Measurements from ENCODE around the gene SCLT1.
"Not testable (repeated sequence)": the region's sequence is repeated elsewhere in the genome, so short reads cannot be mapped to it uniquely, and the experiment has no call there.

Gene SCLT1

GRCh38 chr4:129080129-129080528 is 13.2 kb downstream of the SCLT1 start:
- DNase-seq (ENCODE audit: extremely low spot score, insufficient read length, low read depth) = no peak
- no peak for FAIRE-seq

- DNase-seq (ENCODE audit: extremely low spot score, insufficient read length, low read depth) (no peak), FAIRE-seq (no peak)
These were observed 16.0 kb downstream of the SCLT1 start for GRCh38 chr4:129077326-129077725.

GRCh38 chr4:129069537-129069936 is 23.8 kb downstream of the SCLT1 start:
- peak; percentile 42 for FAIRE-seq
- not testable (repeated sequence) for DNase-seq (ENCODE audit: extremely low spot score, insufficient read length, low read depth)

GRCh38 chr4:129064717-129065116 is 28.6 kb downstream of the SCLT1 start:
- FAIRE-seq (no peak), DNase-seq (ENCODE audit: extremely low spot score, insufficient read length, low read depth) (no peak)

GRCh38 chr4:129063640-129064039 is 29.7 kb downstream of the SCLT1 start:
- FAIRE-seq = no peak
- no peak for DNase-seq (ENCODE audit: extremely low spot score, insufficient read length, low read depth)

- DNase-seq (ENCODE audit: extremely low spot score, insufficient read length, low read depth) (no peak), FAIRE-seq (no peak)
These were observed 30.8 kb downstream of the SCLT1 start for GRCh38 chr4:129062580-129062979.

- DNase-seq (ENCODE audit: extremely low spot score, insufficient read length, low read depth) (no peak), FAIRE-seq (no peak)
These were observed 34.3 kb downstream of the SCLT1 start for GRCh38 chr4:129059028-129059427.

- FAIRE-seq (no peak), DNase-seq (ENCODE audit: extremely low spot score, insufficient read length, low read depth) (no peak)
These were observed 47.0 kb downstream of the SCLT1 start for GRCh38 chr4:129046055-129046959.

- FAIRE-seq (no peak), DNase-seq (ENCODE audit: extremely low spot score, insufficient read length, low read depth) (no peak)
These were observed 49.8 kb downstream of the SCLT1 start for GRCh38 chr4:129043523-129043922.

GRCh38 chr4:129040471-129040870 is 52.9 kb downstream of the SCLT1 start:
- FAIRE-seq (no peak), DNase-seq (ENCODE audit: extremely low spot score, insufficient read length, low read depth) (no peak)

- no peak for DNase-seq (ENCODE audit: extremely low spot score, insufficient read length, low read depth)
- no peak for FAIRE-seq
These were observed 56.2 kb downstream of the SCLT1 start for GRCh38 chr4:129037093-129037492.

- FAIRE-seq (no peak), DNase-seq (ENCODE audit: extremely low spot score, insufficient read length, low read depth) (no peak)
These were observed 78.5 kb downstream of the SCLT1 start for GRCh38 chr4:129014566-129015509.

GRCh38 chr4:129008096-129008495 is 85.2 kb downstream of the SCLT1 start:
- DNase-seq (ENCODE audit: extremely low spot score, insufficient read length, low read depth) = no peak
- FAIRE-seq = no peak

GRCh38 chr4:128986908-128987307 is 106.4 kb downstream of the SCLT1 start:
- FAIRE-seq = no peak
- DNase-seq (ENCODE audit: extremely low spot score, insufficient read length, low read depth) = no peak

GRCh38 chr4:128986019-128986418 is 107.3 kb downstream of the SCLT1 start:
- FAIRE-seq = no peak
- DNase-seq (ENCODE audit: extremely low spot score, insufficient read length, low read depth) = no peak

- FAIRE-seq = no peak
- DNase-seq (ENCODE audit: extremely low spot score, insufficient read length, low read depth) = no peak
These were observed 109.4 kb downstream of the SCLT1 start for GRCh38 chr4:128983771-128984485.

- DNase-seq (ENCODE audit: extremely low spot score, insufficient read length, low read depth) = no peak
- no peak for FAIRE-seq
These were observed 112.0 kb downstream of the SCLT1 start for GRCh38 chr4:128981377-128981776.

GRCh38 chr4:128980816-128981326 is 112.5 kb downstream of the SCLT1 start:
- no peak for FAIRE-seq
- DNase-seq (ENCODE audit: extremely low spot score, insufficient read length, low read depth) = no peak

- DNase-seq (ENCODE audit: extremely low spot score, insufficient read length, low read depth) (no peak), FAIRE-seq (no peak)
These were observed 113.4 kb downstream of the SCLT1 start for GRCh38 chr4:128979934-128980333.

- FAIRE-seq (no peak), DNase-seq (ENCODE audit: extremely low spot score, insufficient read length, low read depth) (no peak)
These were observed 114.4 kb downstream of the SCLT1 start for GRCh38 chr4:128978985-128979384.

All from GM18507 (cell line).